Central memory CD8-positive, alpha-beta T cell (primary cell): ENCODE data around the gene SARDH.

Experiments used
- ATAC-seq: fragments of 150-1000 bp; cut with Tn5 transposase; replicated peaks from 2 replicates; pipeline ENCODE4 v1.10.0; 2022; ENCODE audit warnings: mild to moderate bottlenecking, moderate FRiP score, moderate number of reproducible peaks; ENCODE audit not compliant: poor library complexity, severe bottlenecking; ENCODE audit errors: extremely low read depth
- DNase-seq, 2 donors: peaks; one replicate each; pipeline ENCODE4 v3.0.0; 2021; ENCODE audit warnings: low spot score in 2 of 2
- H3K27ac Mint-ChIP-seq: one replicate; pipeline ENCODE4 v1.8.0; 2022; ENCODE audit warnings: low read depth, mild to moderate bottlenecking, moderate library complexity, mixed read lengths
- H3K27me3 Mint-ChIP-seq: one replicate; pipeline ENCODE4 v1.8.0; 2022; ENCODE audit warnings: mixed read lengths
- H3K36me3 Mint-ChIP-seq: one replicate; pipeline ENCODE4 v1.8.0; 2022; ENCODE audit warnings: mild to moderate bottlenecking, moderate library complexity, mixed read lengths; ENCODE audit not compliant: insufficient read depth
- H3K4me1 Mint-ChIP-seq: one replicate; pipeline ENCODE4 v1.8.0; 2022; ENCODE audit warnings: mixed read lengths
- H3K4me3 Mint-ChIP-seq: one replicate; pipeline ENCODE4 v1.8.0; 2022; ENCODE audit warnings: mild to moderate bottlenecking, moderate library complexity, mixed read lengths
- H3K9me3 Mint-ChIP-seq: one replicate; pipeline ENCODE4 v1.8.0; 2022; ENCODE audit warnings: mixed read lengths

SARDH gene

DNA sequence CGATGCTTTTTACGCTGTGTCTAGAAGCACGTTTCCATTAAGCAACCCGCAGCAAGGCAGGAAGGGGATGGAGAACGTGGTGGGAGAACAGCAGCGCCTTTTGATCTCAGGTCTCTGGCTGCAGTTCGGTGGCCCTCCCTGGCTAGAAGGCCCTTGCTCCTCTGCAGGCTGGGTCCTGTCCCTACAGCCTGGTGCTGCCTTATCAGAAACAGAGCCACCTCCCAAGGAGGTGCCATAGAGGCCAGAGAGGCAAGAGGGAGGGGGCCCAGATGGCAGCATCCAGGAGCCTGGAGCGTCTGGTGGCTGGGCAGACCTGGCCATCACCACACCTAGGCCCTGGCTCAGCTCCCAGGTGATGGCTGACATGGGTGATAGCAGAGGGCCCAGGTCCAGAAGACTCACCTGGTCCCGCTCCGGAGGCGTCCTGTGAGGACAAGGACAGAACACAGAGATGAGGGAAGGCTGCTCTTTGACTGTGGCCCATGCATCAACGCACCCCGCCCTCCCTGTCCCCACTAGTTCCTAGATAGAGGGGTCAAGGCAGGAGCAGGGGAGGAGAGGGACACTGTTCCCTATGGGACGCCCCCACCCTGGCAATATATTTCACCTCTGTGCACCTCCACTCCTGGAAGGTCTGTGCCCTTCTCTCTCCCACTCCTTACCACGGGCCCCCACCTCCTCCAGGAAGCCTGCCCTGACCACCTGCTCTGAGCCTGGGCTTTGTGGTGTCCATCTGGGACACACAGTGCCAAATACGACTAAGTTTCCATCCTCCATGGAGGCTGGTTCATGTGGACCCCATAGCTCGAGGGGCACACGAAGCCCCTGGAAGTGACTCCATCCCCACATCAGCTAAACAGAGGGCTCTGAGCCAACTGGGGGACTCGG is 41.6 kb upstream of the SARDH start:
- ATAC-seq (no peak), DNase-seq (no peak)
- no peak overlapping the region for H3K27ac Mint-ChIP-seq
- H3K4me1 Mint-ChIP-seq = no peaks in the 10 kb centered on the region
- H3K4me3 Mint-ChIP-seq = no peak overlapping the region
- no peaks in the 10 kb centered on the region for H3K9me3 Mint-ChIP-seq
- H3K36me3 Mint-ChIP-seq = peaks cover 3% of the 10 kb centered on the region
- H3K27me3 Mint-ChIP-seq = no peaks in the 10 kb centered on the region

- no peaks in the 10 kb centered on the region for H3K27me3 Mint-ChIP-seq
- H3K9me3 Mint-ChIP-seq = no peaks in the 10 kb centered on the region
- H3K36me3 Mint-ChIP-seq = peaks cover 3% of the 10 kb centered on the region
- no peak overlapping the region for H3K27ac Mint-ChIP-seq
- no peaks in the 10 kb centered on the region for H3K4me1 Mint-ChIP-seq
- no peak for ATAC-seq
- no peak for DNase-seq
- H3K4me3 Mint-ChIP-seq = no peak overlapping the region
Measured at GRCh38 chr9:133779081-133779480, 40.9 kb upstream of the SARDH start.

GRCh38 chr9:133778336-133779013 is 40.3 kb upstream of the SARDH start:
- ATAC-seq (no peak), DNase-seq (no peak)
- H3K27me3 Mint-ChIP-seq = no peaks in the 10 kb centered on the region
- peaks cover 3% of the 10 kb centered on the region for H3K36me3 Mint-ChIP-seq
- no peak overlapping the region for H3K4me3 Mint-ChIP-seq
- no peaks in the 10 kb centered on the region for H3K9me3 Mint-ChIP-seq
- no peak overlapping the region for H3K27ac Mint-ChIP-seq
- H3K4me1 Mint-ChIP-seq = no peaks in the 10 kb centered on the region

DNA sequence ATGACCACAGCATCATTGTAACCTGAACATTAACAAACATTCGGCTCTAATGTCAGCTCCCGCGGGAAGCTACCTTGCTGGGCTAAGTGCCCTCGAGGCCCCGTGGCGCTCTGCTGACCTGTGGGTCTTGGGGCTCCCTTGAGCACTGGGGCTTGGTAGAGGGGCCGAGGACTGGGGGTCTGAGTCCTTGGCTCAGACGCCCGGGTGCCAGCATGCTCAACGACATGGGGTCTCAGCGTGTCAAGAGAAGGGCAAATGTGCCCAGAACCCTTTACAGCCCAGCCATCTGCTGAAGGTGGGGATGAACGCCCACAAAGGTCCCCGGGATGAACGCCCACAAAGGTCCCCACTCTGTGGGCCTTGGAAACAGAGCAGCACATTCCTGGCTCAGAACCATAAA is 39.7 kb upstream of the SARDH start:
- DNase-seq (no peak), ATAC-seq (no peak)
- H3K4me3 Mint-ChIP-seq = no peak overlapping the region
- H3K27ac Mint-ChIP-seq = no peak overlapping the region
- H3K4me1 Mint-ChIP-seq = no peaks in the 10 kb centered on the region
- H3K9me3 Mint-ChIP-seq = no peaks in the 10 kb centered on the region
- H3K36me3 Mint-ChIP-seq = peaks cover 3% of the 10 kb centered on the region
- H3K27me3 Mint-ChIP-seq = no peaks in the 10 kb centered on the region

GRCh38 chr9:133777068-133777791 is 39.1 kb upstream of the SARDH start:
- Mint-ChIP-seq H3K27ac (no peak overlapping the region), H3K4me1 (no peaks in the 10 kb centered on the region), H3K9me3 (no peaks in the 10 kb centered on the region), H3K4me3 (no peak overlapping the region), H3K36me3 (peaks cover 3% of the 10 kb centered on the region), H3K27me3 (no peaks in the 10 kb centered on the region)
- no peak for ATAC-seq
- no peak for DNase-seq

- Mint-ChIP-seq H3K36me3 (peaks cover 3% of the 10 kb centered on the region), H3K4me1 (no peaks in the 10 kb centered on the region), H3K9me3 (no peaks in the 10 kb centered on the region), H3K27ac (no peak overlapping the region), H3K4me3 (no peak overlapping the region), H3K27me3 (no peaks in the 10 kb centered on the region)
- ATAC-seq = no peak
- no peak for DNase-seq
Measured at GRCh38 chr9:133775951-133776905, 38.1 kb upstream of the SARDH start.

- no peaks in the 10 kb centered on the region for H3K27me3 Mint-ChIP-seq
- no peaks in the 10 kb centered on the region for H3K4me1 Mint-ChIP-seq
- H3K36me3 Mint-ChIP-seq = peaks cover 3% of the 10 kb centered on the region
- no peak for ATAC-seq
- no peaks in the 10 kb centered on the region for H3K9me3 Mint-ChIP-seq
- H3K4me3 Mint-ChIP-seq = no peak overlapping the region
- no peak for DNase-seq
- H3K27ac Mint-ChIP-seq = no peak overlapping the region
Measured at GRCh38 chr9:133775291-133775690, 37.1 kb upstream of the SARDH start.

DNA sequence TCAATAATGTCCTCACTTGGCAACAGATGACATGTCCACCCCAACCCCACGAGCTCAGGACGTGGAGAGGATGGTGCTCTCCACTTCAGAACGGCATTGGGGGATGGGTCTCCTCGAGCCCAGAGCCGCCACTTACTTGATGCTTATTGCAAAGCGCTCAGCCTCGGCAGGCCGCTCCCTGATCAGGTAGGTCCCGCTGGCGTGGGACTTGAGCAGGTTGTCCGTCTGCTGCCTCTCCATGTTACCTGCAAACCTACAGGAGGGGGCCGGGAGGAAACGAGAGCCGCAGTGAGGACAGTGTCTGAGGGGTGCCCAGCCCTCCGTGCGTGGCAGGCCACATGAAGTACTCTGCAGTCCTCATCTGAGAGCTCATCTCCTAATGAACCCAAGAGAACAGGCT is 36.6 kb upstream of the SARDH start:
- no peak overlapping the region for H3K27ac Mint-ChIP-seq

GRCh38 chr9:133773889-133774655 is 35.9 kb upstream of the SARDH start:
- ATAC-seq (no peak), DNase-seq (no peak)
- H3K27me3 Mint-ChIP-seq = no peaks in the 10 kb centered on the region
- no peak overlapping the region for H3K27ac Mint-ChIP-seq
- peaks cover 3% of the 10 kb centered on the region for H3K36me3 Mint-ChIP-seq
- H3K9me3 Mint-ChIP-seq = no peaks in the 10 kb centered on the region
- H3K4me3 Mint-ChIP-seq = no peak overlapping the region
- H3K4me1 Mint-ChIP-seq = no peaks in the 10 kb centered on the region

More for the DNA sequence above, 36.6 kb upstream of the SARDH start:
- Mint-ChIP-seq H3K27me3 (no peaks in the 10 kb centered on the region), H3K4me1 (no peaks in the 10 kb centered on the region), H3K9me3 (no peaks in the 10 kb centered on the region), H3K4me3 (no peak overlapping the region), H3K36me3 (peaks cover 3% of the 10 kb centered on the region)
- ATAC-seq (no peak), DNase-seq (no peak)

DNA sequence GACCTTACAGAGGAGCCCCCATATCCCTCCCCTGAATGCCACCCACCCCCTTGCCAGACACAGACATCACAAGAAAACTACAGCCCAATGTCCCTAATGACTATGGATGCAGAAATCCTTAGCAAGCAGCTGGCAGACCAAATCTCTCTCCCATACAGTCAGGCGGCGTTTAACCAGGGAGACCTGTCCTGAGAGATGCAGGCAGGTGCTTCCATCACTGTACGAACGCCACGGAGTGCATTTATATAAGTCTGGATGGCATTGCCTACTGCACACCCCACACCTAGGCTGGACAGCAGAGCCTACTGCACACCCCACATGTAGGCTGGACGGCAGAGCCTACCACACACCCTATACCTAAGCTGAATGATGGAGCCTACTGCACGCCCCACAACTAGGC is 34.4 kb upstream of the SARDH start:
- H3K4me1 Mint-ChIP-seq = no peaks in the 10 kb centered on the region
- no peak for ATAC-seq
- no peak overlapping the region for H3K27ac Mint-ChIP-seq

More for the DNA sequence above, 34.4 kb upstream of the SARDH start:
- Mint-ChIP-seq H3K36me3 (no peaks in the 10 kb centered on the region), H3K4me3 (no peak overlapping the region), H3K27me3 (no peaks in the 10 kb centered on the region), H3K9me3 (no peaks in the 10 kb centered on the region)
- DNase-seq = no peak
